Neural cell (in vitro differentiated cells): Measurements from ENCODE around the gene EDNRA. TPM values are rescaled to one million over a fixed set of nuclear protein-coding genes. Genes with fewer than 3 reads are reported as not detected.

Experiments used
- H2AFZ ChIP-seq: fragments of 200-600, 300-800 bp; sonication (generic), shearing (Covaris generic); 2 replicates; pipeline ENCODE4 v1.6.0; 2014; ENCODE audit warnings: low read depth, mild to moderate bottlenecking, antibody characterized with exemption, low read length, moderate library complexity
- H3F3A ChIP-seq: fragments of 200-600 bp; shearing (Covaris generic); 2 replicates; pipeline ENCODE4 v1.6.1; 2016; ENCODE audit warnings: mild to moderate bottlenecking, moderate library complexity, mixed read lengths, antibody characterized with exemption, low read length; ENCODE audit not compliant: insufficient read depth, poor library complexity, severe bottlenecking
- H3K27ac ChIP-seq: fragments of 200-600, 300-800 bp; sonication (generic), shearing (Covaris generic); 2 replicates; pipeline ENCODE4 v1.5.1; 2014; ENCODE audit warnings: mild to moderate bottlenecking, low read length, moderate library complexity
- H3K27me3 ChIP-seq: fragments of 300-800, 200-600 bp; sonication (generic), shearing (Covaris generic); 2 replicates; pipeline ENCODE4 v1.6.0; 2014; ENCODE audit warnings: mild to moderate bottlenecking, low read depth, low read length, moderate library complexity; ENCODE audit not compliant: insufficient read depth
- H3K36me3 ChIP-seq: fragments of 300-800, 200-600 bp; sonication (generic), shearing (Covaris generic); 2 replicates; pipeline ENCODE4 v1.5.1; 2014; ENCODE audit warnings: mild to moderate bottlenecking, antibody characterized with exemption, low read length, moderate library complexity; ENCODE audit not compliant: insufficient read depth
- H3K4me2 ChIP-seq: fragments of 300-800, 200-600 bp; sonication (generic), shearing (Covaris generic); 2 replicates; pipeline ENCODE4 v1.6.0; 2014; ENCODE audit warnings: mild to moderate bottlenecking, low read length
- H3K4me3 ChIP-seq: fragments of 300-800, 200-600 bp; sonication (generic), shearing (Covaris generic); 2 replicates; pipeline ENCODE4 v1.5.1; 2014; ENCODE audit warnings: mild to moderate bottlenecking, low read length, moderate library complexity
- H3K79me2 ChIP-seq: fragments of 200-600 bp; shearing (Covaris generic); replicated peaks from 2 replicates; pipeline ENCODE4 v1.6.0; 2014; ENCODE audit warnings: mild to moderate bottlenecking, low read length, moderate library complexity; ENCODE audit not compliant: insufficient read depth
- H3K9ac ChIP-seq: fragments of 300-800, 200-600 bp; sonication (generic), shearing (Covaris generic); 2 replicates; pipeline ENCODE4 v1.6.1; 2016; ENCODE audit warnings: mild to moderate bottlenecking, low read length, mixed read lengths
- H3K9me2 ChIP-seq: fragments of 200-600 bp; shearing (Covaris generic); 2 replicates; pipeline ENCODE4 v1.6.1; 2016; ENCODE audit warnings: mild to moderate bottlenecking, low read length, mixed read lengths; ENCODE audit not compliant: insufficient read depth
- H3K9me3 ChIP-seq: fragments of 200-600, 300-800 bp; sonication (generic), shearing (Covaris generic); 2 replicates; pipeline ENCODE4 v1.6.1; 2016; ENCODE audit warnings: mild to moderate bottlenecking, mixed run types, low read length, moderate library complexity, mixed read lengths
- H4K20me1 ChIP-seq: fragments of 200-600 bp; shearing (Covaris generic); 2 replicates; pipeline ENCODE4 v1.6.1; 2016; ENCODE audit warnings: mild to moderate bottlenecking, mixed run types; ENCODE audit not compliant: insufficient read depth
- CTCF ChIP-seq: fragments of 450-650 bp; IDR thresholded peaks from 2 replicates; pipeline ENCODE4 v1.5.1; 2014; ENCODE audit warnings: antibody characterized with exemption, mild to moderate bottlenecking, moderate library complexity; ENCODE audit not compliant: poor library complexity, severe bottlenecking
- EP300 ChIP-seq: fragments of 450-650 bp; conservative IDR thresholded peaks from 2 replicates; pipeline ENCODE4 v1.6.1; 2014; ENCODE audit warnings: antibody characterized with exemption, mild to moderate bottlenecking, moderate library complexity; ENCODE audit not compliant: poor library complexity, severe bottlenecking
- EZH2 ChIP-seq: fragments of 200-600, 300-800 bp; shearing (Covaris generic), sonication (generic); IDR thresholded peaks from 2 replicates; pipeline ENCODE4 v1.6.1; 2014; ENCODE audit warnings: antibody characterized with exemption, low read length, borderline replicate concordance, mild to moderate bottlenecking; ENCODE audit not compliant: insufficient read depth, poor library complexity, severe bottlenecking
- MXI1 ChIP-seq: fragments of 450-650 bp; conservative IDR thresholded peaks from 2 replicates; pipeline ENCODE4 v1.6.1; 2014; ENCODE audit warnings: antibody characterized with exemption, mild to moderate bottlenecking; ENCODE audit not compliant: poor library complexity, severe bottlenecking
- POLR2AphosphoS5 ChIP-seq: IDR thresholded peaks from 2 replicates; pipeline ENCODE4 v1.6.1; 2012
- RAD21 ChIP-seq: fragments of 450-650 bp; conservative IDR thresholded peaks from 2 replicates; pipeline ENCODE4 v1.6.1; 2014; ENCODE audit warnings: antibody characterized with exemption, mild to moderate bottlenecking, moderate library complexity
- REST ChIP-seq: IDR thresholded peaks from 2 replicates; pipeline ENCODE4 v1.6.1; 2012; ENCODE audit warnings: borderline replicate concordance
- SMC3 ChIP-seq: fragments of 450-650 bp; conservative IDR thresholded peaks from 2 replicates; pipeline ENCODE4 v1.6.1; 2014; ENCODE audit warnings: antibody characterized with exemption, mild to moderate bottlenecking, moderate library complexity; ENCODE audit not compliant: poor library complexity
- TAF1 ChIP-seq: IDR thresholded peaks from 2 replicates; pipeline ENCODE4 v1.6.1; 2012; ENCODE audit warnings: low read depth
- polyA plus RNA-seq: library from polyadenylated mRNA; depleted of rRNA; stranded (reverse); fragments of >200 nt; gene quantifications from 2 replicates; pipeline ENCODE4 v1.2.3, GENCODE V29; 2014

The EDNRA gene
- polyA plus RNA-seq, 1 donor from 2014 or later, result 0.19 TPM

- Histone ChIP-seq H3K9me2 (no peaks in the 10 kb centered on the region), H3F3A (no peaks in the 10 kb centered on the region), H3K9ac (no peak overlapping the region), H3K27ac (no peak overlapping the region), H3K79me2 (no peaks in the 10 kb centered on the region), H4K20me1 (no peaks in the 10 kb centered on the region), H3K27me3 (no peaks in the 10 kb centered on the region), H3K36me3 (no peaks in the 10 kb centered on the region), H3K9me3 (no peaks in the 10 kb centered on the region), H3K4me3 (no peak overlapping the region), H3K4me2 (no peak overlapping the region), H2AFZ (no peak overlapping the region)
- TF ChIP-seq RAD21 (no peak), REST (no peak), POLR2AphosphoS5 (no peak), EZH2 (no peak), SMC3 (no peak), CTCF (no peak), EP300 (no peak), MXI1 (no peak), TAF1 (no peak)
Observed at GRCh38 chr4:147578051-147578476, 97.2 kb downstream of the EDNRA start.

- Histone ChIP-seq H4K20me1 (no peaks in the 10 kb centered on the region), H3K27me3 (no peaks in the 10 kb centered on the region), H3K9ac (no peak overlapping the region), H3K4me2 (no peak overlapping the region), H3K79me2 (no peaks in the 10 kb centered on the region), H3K4me3 (no peak overlapping the region), H3K9me3 (no peaks in the 10 kb centered on the region), H3K36me3 (no peaks in the 10 kb centered on the region), H3K27ac (no peak overlapping the region), H3K9me2 (no peaks in the 10 kb centered on the region), H2AFZ (no peak overlapping the region), H3F3A (no peaks in the 10 kb centered on the region)
- TF ChIP-seq TAF1 (no peak), MXI1 (no peak), RAD21 (no peak), REST (no peak), SMC3 (no peak), CTCF (no peak), POLR2AphosphoS5 (no peak), EP300 (no peak), EZH2 (no peak)
Observed at GRCh38 chr4:147578593-147578992, 97.7 kb downstream of the EDNRA start.
